IMR-90 (cell line): ENCODE measurements around the gene TRIM41.

Experiments
- CHD1 ChIP-seq: IDR thresholded peaks from 2 replicates; pipeline ENCODE4 v1.6.1; 2012; ENCODE audit warnings: low read depth, low read length, improper control_type of control experiment
- CTCF ChIP-seq: conservative IDR thresholded peaks from 2 replicates; pipeline ENCODE4 v1.5.1; 2012; ENCODE audit warnings: mild to moderate bottlenecking, low read depth, low read length, improper control_type of control experiment
- NFE2L2 ChIP-seq: fragments of 150-350 bp; IDR thresholded peaks from 2 replicates; pipeline ENCODE4 v1.6.1; 2016; ENCODE audit warnings: low read depth, mild to moderate bottlenecking, low read length
- POLR2A ChIP-seq: IDR thresholded peaks from 2 replicates; pipeline ENCODE4 v1.6.1; 2012; ENCODE audit warnings: mild to moderate bottlenecking, low read depth, low read length

GRCh38 chr5:181282874-181283273, 59.8 kb downstream of the TRIM41 start:
- TF ChIP-seq NFE2L2 = no peak
- no peak for TF ChIP-seq CHD1
- TF ChIP-seq POLR2A = no peak
- TF ChIP-seq CTCF = no peak
